ENCODE data around the gene ZMYND8.

Gene ZMYND8

GRCh38 chr20:47353692-47354463 is 2.6 kb downstream of the ZMYND8 start:
- DNase-seq (ENCODE audit: low read depth) = no peak

- no peak for DNase-seq (ENCODE audit: low read depth)
These were observed 3.2 kb downstream of the ZMYND8 start for GRCh38 chr20:47353239-47353691.

GRCh38 chr20:47352332-47353238 is 3.9 kb downstream of the ZMYND8 start:
- DNase-seq (ENCODE audit: low read depth) = no peak

- DNase-seq (ENCODE audit: low read depth) = no peak
These were observed 4.7 kb downstream of the ZMYND8 start for GRCh38 chr20:47351643-47352331.

GRCh38 chr20:47350691-47351545 is 5.6 kb downstream of the ZMYND8 start:
- DNase-seq (ENCODE audit: low read depth) = no peak

GRCh38 chr20:47350181-47350550 is 6.3 kb downstream of the ZMYND8 start:
- no peak for DNase-seq (ENCODE audit: low read depth)

- no peak for DNase-seq (ENCODE audit: low read depth)
These were observed 6.9 kb downstream of the ZMYND8 start for GRCh38 chr20:47349365-47350180.

GRCh38 chr20:47348539-47349142 is 7.9 kb downstream of the ZMYND8 start:
- no peak for DNase-seq (ENCODE audit: low read depth)

- DNase-seq (ENCODE audit: low read depth) = no peak
These were observed 8.7 kb downstream of the ZMYND8 start for GRCh38 chr20:47347661-47348435.

- DNase-seq (ENCODE audit: low read depth) = no peak
These were observed 10.3 kb downstream of the ZMYND8 start for GRCh38 chr20:47346172-47346571.

GRCh38 chr20:47345214-47345613 is 11.3 kb downstream of the ZMYND8 start:
- DNase-seq (ENCODE audit: low read depth) = no peak

- DNase-seq (ENCODE audit: low read depth) = no peak
These were observed 13.5 kb downstream of the ZMYND8 start for GRCh38 chr20:47343007-47343472.

GRCh38 chr20:47338131-47338628 is 18.3 kb downstream of the ZMYND8 start:
- DNase-seq (ENCODE audit: low read depth) = no peak

- DNase-seq (ENCODE audit: low read depth) = no peak
These were observed 19.1 kb downstream of the ZMYND8 start for GRCh38 chr20:47337413-47337812.

GRCh38 chr20:47336129-47336754 is 20.3 kb downstream of the ZMYND8 start:
- no peak for DNase-seq (ENCODE audit: low read depth)

GRCh38 chr20:47335251-47336128 is 21.0 kb downstream of the ZMYND8 start:
- DNase-seq (ENCODE audit: low read depth) = no peak

GRCh38 chr20:47334022-47334551 is 22.4 kb downstream of the ZMYND8 start:
- no peak for DNase-seq (ENCODE audit: low read depth)

All from CMK (cell line).